CD1c-positive myeloid dendritic cell (primary cell): ENCODE measurements around the gene DTD2.

Experiments used
- DNase-seq: peaks from one replicate; pipeline ENCODE4 v3.0.0-alpha.2; 2016; ENCODE audit errors: extremely low spot score

Gene DTD2

GRCh38 chr14:31405106-31405505, 52.2 kb downstream of the DTD2 start:
- no peak for DNase-seq

- no peak for DNase-seq
These were observed 53.6 kb downstream of the DTD2 start for GRCh38 chr14:31403707-31404106.

DNA sequence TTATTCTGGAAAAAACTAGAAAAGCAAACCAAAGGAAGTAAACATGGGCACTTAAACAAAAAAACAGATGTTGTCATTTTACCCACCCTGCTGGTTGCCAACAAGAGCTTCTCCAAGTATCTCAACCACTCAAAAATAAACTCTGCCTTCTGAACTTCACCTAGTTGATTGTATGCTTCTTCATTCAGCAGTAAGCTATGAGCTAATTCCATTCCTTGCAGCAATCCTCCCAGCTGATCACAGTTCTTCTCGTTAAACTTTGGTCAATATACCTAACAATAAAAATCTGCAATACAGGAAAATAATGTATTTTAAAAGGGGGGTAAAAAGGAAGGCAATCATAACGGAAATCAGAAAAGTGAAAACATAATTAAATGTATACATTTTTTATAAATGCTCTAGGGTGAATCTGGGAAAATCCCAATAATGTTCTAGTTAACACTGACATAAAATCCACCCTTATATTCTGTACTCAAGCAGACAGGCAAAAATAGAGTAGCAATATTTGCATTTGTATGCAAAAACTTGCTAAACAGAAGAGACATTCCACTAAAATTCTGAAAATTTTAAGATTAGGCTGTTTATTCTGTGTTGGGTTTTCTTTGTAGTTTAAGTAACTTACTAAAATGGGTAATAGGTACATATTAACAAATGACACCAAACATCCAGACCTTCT, 54.4 kb downstream of the DTD2 start:
- DNase-seq, result no peak

- no peak for DNase-seq
These were observed 55.9 kb downstream of the DTD2 start for GRCh38 chr14:31401369-31401932.

DNA sequence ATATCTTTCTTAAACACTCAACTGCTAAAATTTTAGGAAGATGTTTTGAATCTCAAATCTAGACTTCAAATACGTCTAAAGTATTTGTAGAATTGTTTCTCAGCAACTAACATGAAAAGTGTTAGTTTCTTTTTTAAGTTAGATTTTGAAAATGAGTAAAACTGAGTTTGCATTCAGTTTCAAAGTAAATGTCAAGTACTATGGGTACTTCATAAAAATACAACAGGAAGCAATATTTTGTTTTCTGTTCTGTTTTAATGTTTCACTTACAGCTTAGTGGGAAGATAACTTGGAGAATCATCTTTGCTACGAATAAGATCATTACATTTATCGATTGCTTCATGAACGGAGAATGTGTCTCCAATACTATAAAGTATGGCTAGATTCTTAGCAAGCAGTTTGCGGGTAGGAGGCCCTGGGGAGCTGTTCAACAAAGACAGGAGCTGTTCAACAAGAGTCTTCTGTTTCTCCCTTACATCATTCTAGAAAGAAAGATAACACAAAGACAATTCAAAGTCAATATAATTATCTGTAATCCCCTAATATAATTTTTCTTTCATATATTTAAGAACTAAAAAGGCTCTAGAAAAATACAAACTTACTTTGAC, 57.2 kb downstream of the DTD2 start:
- DNase-seq, result no peak
